ENCODE results near the gene LRP3.

DNA sequence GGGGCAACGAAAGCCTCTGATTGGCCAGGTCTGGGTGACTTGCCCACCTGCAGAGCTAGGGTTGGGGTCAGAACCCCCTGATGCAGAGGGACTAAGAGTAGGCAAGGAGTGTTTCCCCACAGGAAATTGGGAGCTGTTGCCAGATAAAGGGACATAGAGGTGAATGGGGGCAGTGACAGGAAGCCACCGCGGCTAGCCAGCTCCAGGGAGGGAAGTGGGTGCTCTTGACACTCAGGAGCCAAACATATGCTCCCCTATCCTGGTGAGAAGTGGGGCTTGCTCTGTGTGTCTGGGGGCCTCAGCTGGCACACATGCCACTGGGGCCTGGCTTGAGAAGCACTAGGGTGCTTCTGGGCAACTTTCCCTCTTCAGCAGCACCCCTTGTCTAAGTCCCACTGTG, 36.2 kb upstream of the LRP3 start:
- TF ChIP-seq EP300 (IDR thresholded peaks at IDR 0.05) (no peak), POLR2A (IDR thresholded peaks at IDR 0.05) (no peak)
- TF ChIP-seq, protein P1, sequence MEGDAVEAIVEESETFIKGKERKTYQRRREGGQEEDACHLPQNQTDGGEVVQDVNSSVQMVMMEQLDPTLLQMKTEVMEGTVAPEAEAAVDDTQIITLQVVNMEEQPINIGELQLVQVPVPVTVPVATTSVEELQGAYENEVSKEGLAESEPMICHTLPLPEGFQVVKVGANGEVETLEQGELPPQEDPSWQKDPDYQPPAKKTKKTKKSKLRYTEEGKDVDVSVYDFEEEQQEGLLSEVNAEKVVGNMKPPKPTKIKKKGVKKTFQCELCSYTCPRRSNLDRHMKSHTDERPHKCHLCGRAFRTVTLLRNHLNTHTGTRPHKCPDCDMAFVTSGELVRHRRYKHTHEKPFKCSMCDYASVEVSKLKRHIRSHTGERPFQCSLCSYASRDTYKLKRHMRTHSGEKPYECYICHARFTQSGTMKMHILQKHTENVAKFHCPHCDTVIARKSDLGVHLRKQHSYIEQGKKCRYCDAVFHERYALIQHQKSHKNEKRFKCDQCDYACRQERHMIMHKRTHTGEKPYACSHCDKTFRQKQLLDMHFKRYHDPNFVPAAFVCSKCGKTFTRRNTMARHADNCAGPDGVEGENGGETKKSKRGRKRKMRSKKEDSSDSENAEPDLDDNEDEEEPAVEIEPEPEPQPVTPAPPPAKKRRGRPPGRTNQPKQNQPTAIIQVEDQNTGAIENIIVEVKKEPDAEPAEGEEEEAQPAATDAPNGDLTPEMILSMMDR (IDR thresholded peaks at IDR 0.05): no peak
